PFSK-1 (cell line): ENCODE data around the gene SLC44A5.

Source experiments
- FOXP2 ChIP-seq: optimal IDR thresholded peaks from 2 replicates; pipeline ENCODE3; 2011; ENCODE audit warnings: borderline replicate concordance, control low read depth, inconsistent platforms; ENCODE audit not compliant: insufficient read depth; ENCODE audit errors: extremely low read length, extremely low read depth
- POLR2AphosphoS5 ChIP-seq: IDR thresholded peaks from 2 replicates; pipeline ENCODE4 v1.6.1; 2012; ENCODE audit warnings: low read depth, mild to moderate bottlenecking, control low read depth, low read length, moderate library complexity
- REST ChIP-seq, 2 experiments: IDR thresholded peaks; 2 replicates each; pipeline versions ENCODE4 v1.6.1 to v1.8.0; 2011 to 2012; ENCODE audit warnings: low read depth in 2 of 2, low read length in 2 of 2, control low read depth in 1 of 2, inconsistent platforms in 1 of 2, mild to moderate bottlenecking in 1 of 2, moderate library complexity in 1 of 2; ENCODE audit not compliant: insufficient read depth in 1 of 2
- SIN3A ChIP-seq: IDR thresholded peaks from 2 replicates; pipeline ENCODE4 v1.6.1; 2012; ENCODE audit warnings: mild to moderate bottlenecking, low read length, moderate library complexity, borderline replicate concordance; ENCODE audit not compliant: insufficient read depth
- TAF1 ChIP-seq: IDR thresholded peaks from 2 replicates; pipeline ENCODE4 v1.6.1; 2012; ENCODE audit warnings: low read length, control low read depth, borderline replicate concordance; ENCODE audit not compliant: insufficient read depth

SLC44A5 gene

GRCh38 chr1:75472971-75473603 is 137.8 kb downstream of the SLC44A5 start:
- TF ChIP-seq SIN3A: no peak
- TF ChIP-seq REST (IDR thresholded peaks at IDR 0.05; ENCODE audit: insufficient read depth in 1 of 2, low read depth in 2 of 2, low read length in 2 of 2): no peak
- no peak for TF ChIP-seq POLR2AphosphoS5
- no peak for TF ChIP-seq TAF1
- no peak for TF ChIP-seq FOXP2

GRCh38 chr1:75472089-75472970 is 138.6 kb downstream of the SLC44A5 start:
- TF ChIP-seq TAF1: no peak
- no peak for TF ChIP-seq POLR2AphosphoS5
- no peak for TF ChIP-seq SIN3A
- TF ChIP-seq FOXP2: no peak
- TF ChIP-seq REST (IDR thresholded peaks at IDR 0.05; ENCODE audit: insufficient read depth in 1 of 2, low read depth in 2 of 2, low read length in 2 of 2): no peak

GRCh38 chr1:75471252-75471651 is 139.7 kb downstream of the SLC44A5 start:
- TF ChIP-seq REST (IDR thresholded peaks at IDR 0.05; ENCODE audit: insufficient read depth in 1 of 2, low read depth in 2 of 2, low read length in 2 of 2): no peak
- TF ChIP-seq POLR2AphosphoS5: no peak
- TF ChIP-seq TAF1: no peak
- no peak for TF ChIP-seq SIN3A
- TF ChIP-seq FOXP2: no peak

- TF ChIP-seq REST (IDR thresholded peaks at IDR 0.05; ENCODE audit: insufficient read depth in 1 of 2, low read depth in 2 of 2, low read length in 2 of 2): no peak
- no peak for TF ChIP-seq POLR2AphosphoS5
Measured at GRCh38 chr1:75470448-75470847, 140.5 kb downstream of the SLC44A5 start.
